AG04449 (cell line): ENCODE measurements around the gene POU6F2.

Experiments
- CTCF ChIA-PET: fragments of 350-600 bp; formaldehyde crosslinking; extraction: SDS; loops from one replicate; lab custom pipeline; 2021; ENCODE audit warnings: antibody characterized with exemption; lab: Yijun Ruan, JAX
- POLR2A ChIA-PET: fragments of 400-600, 350-600 bp; formaldehyde crosslinking; extraction: SDS; loops from one replicate; lab custom pipeline; 2020; ENCODE audit warnings: antibody characterized with exemption, inconsistent platforms; lab: Yijun Ruan, JAX
- DNase-seq: peaks from one replicate; pipeline ENCODE4 v3.0.0-alpha.2; 2010; ENCODE audit warnings: low read depth, low spot score
- H3K4me3 ChIP-seq: 2 replicates; pipeline ENCODE4 v1.5.1; 2011; ENCODE audit warnings: low read depth, mild to moderate bottlenecking, control low read depth, low read length
- CTCF ChIP-seq: IDR thresholded peaks from one replicate; pipeline ENCODE4 v1.5.1; 2011; ENCODE audit warnings: mild to moderate bottlenecking, moderate library complexity, low read length, control low read depth, inconsistent platforms; ENCODE audit not compliant: insufficient read depth; ENCODE audit errors: missing control alignments

The POU6F2 gene

GRCh38 chr7:39219869-39220268 is 242.2 kb downstream of the POU6F2 start:
- CTCF ChIA-PET, result no interaction called here
- no peak for DNase-seq
- H3K4me3 ChIP-seq, result no peak overlapping the region
- TF ChIP-seq CTCF, result no peak
- POLR2A ChIA-PET, result no interaction called here

GRCh38 chr7:39221901-39222300 is 244.2 kb downstream of the POU6F2 start:
- H3K4me3 ChIP-seq, result no peak overlapping the region
- POLR2A ChIA-PET, result interaction anchor here (0.6 kb wide), 1 partner anchor 31 kb away, joined by 3 read pairs; no protein-coding TSS in a partner anchor

GRCh38 chr7:39228946-39229345 is 251.2 kb downstream of the POU6F2 start:
- no peak overlapping the region for H3K4me3 ChIP-seq
- TF ChIP-seq CTCF, result no peak
- CTCF ChIA-PET, result no interaction called here
- DNase-seq, result peak; percentile 54
- POLR2A ChIA-PET, result interaction anchor here (0.9 kb wide), 1 partner anchor 24 kb away, joined by 4 read pairs; no protein-coding TSS in a partner anchor

More at GRCh38 chr7:39221901-39222300, 244.2 kb downstream of the POU6F2 start:
- CTCF ChIA-PET, result interaction anchor here (1.4 kb wide), 1 partner anchor 9 kb away, joined by 3 read pairs; no protein-coding TSS in a partner anchor
- no peak for TF ChIP-seq CTCF
- no peak for DNase-seq

GRCh38 chr7:39233851-39234529 is 256.3 kb downstream of the POU6F2 start:
- ChIA-PET CTCF (no interaction called here), POLR2A (no interaction called here)
- no peak for DNase-seq
- no peak for TF ChIP-seq CTCF
- no peak overlapping the region for H3K4me3 ChIP-seq

- no peak for TF ChIP-seq CTCF
- POLR2A ChIA-PET, result no interaction called here
- no peak overlapping the region for H3K4me3 ChIP-seq
- CTCF ChIA-PET, result no interaction called here
- DNase-seq, result no peak
Measured at GRCh38 chr7:39238234-39238869, 260.6 kb downstream of the POU6F2 start.

GRCh38 chr7:39240864-39241263 is 263.2 kb downstream of the POU6F2 start:
- H3K4me3 ChIP-seq, result no peak overlapping the region
- ChIA-PET CTCF (no interaction called here), POLR2A (no interaction called here)
- no peak for DNase-seq
- no peak for TF ChIP-seq CTCF
